Raji (cell line): ENCODE results near the gene OLFM1.

Experiments
- POLR2A ChIP-seq: IDR thresholded peaks from 2 replicates; pipeline ENCODE4 v1.6.1; 2011; ENCODE audit warnings: low read depth, low read length, control low read depth; ENCODE audit not compliant: insufficient read depth

The OLFM1 gene

GRCh38 chr9:135123773-135124134 is 36.3 kb downstream of the OLFM1 start:
- TF ChIP-seq POLR2A = no peak

GRCh38 chr9:135126451-135127187 is 39.2 kb downstream of the OLFM1 start:
- TF ChIP-seq POLR2A = no peak

- no peak for TF ChIP-seq POLR2A
Measured at GRCh38 chr9:135127718-135128670, 40.5 kb downstream of the OLFM1 start.

GRCh38 chr9:135129137-135129695 is 41.7 kb downstream of the OLFM1 start:
- TF ChIP-seq POLR2A = no peak

GRCh38 chr9:135130207-135130976 is 42.9 kb downstream of the OLFM1 start:
- TF ChIP-seq POLR2A = no peak

- TF ChIP-seq POLR2A = no peak
Measured at GRCh38 chr9:135131488-135131887, 44.0 kb downstream of the OLFM1 start.

- TF ChIP-seq POLR2A = no peak
Measured at GRCh38 chr9:135132008-135132407, 44.5 kb downstream of the OLFM1 start.

- TF ChIP-seq POLR2A = no peak
Measured at GRCh38 chr9:135134268-135135022, 47.0 kb downstream of the OLFM1 start.

- TF ChIP-seq POLR2A = no peak
Measured at GRCh38 chr9:135135171-135135928, 47.9 kb downstream of the OLFM1 start.

GRCh38 chr9:135135929-135136315 is 48.5 kb downstream of the OLFM1 start:
- TF ChIP-seq POLR2A = no peak

GRCh38 chr9:135136481-135136880 is 49.0 kb downstream of the OLFM1 start:
- TF ChIP-seq POLR2A = no peak

- no peak for TF ChIP-seq POLR2A
Measured at GRCh38 chr9:135136991-135137832, 49.7 kb downstream of the OLFM1 start.
